Type B pancreatic cell (in vitro differentiated cells): ENCODE measurements around the gene SLC35F2. TPM values are rescaled to one million over a fixed set of nuclear protein-coding genes. Genes with fewer than 3 reads are reported as not detected.
"Not testable (repeated sequence)": the region's sequence is repeated elsewhere in the genome, so short reads cannot be mapped to it uniquely, and the experiment has no call there.

Source experiments
- DNase-seq: peaks from one replicate; pipeline ENCODE4 v3.0.0; 2021; ENCODE audit warnings: mixed read lengths; ENCODE audit not compliant: unreplicated experiment; ENCODE audit errors: extremely low spot score
- H3K27ac Mint-ChIP-seq: 2 replicates; pipeline ENCODE4 v1.8.0; 2021; ENCODE audit warnings: mild to moderate bottlenecking, mixed read lengths
- H3K27me3 Mint-ChIP-seq: 2 replicates; pipeline ENCODE4 v1.8.0; 2021; ENCODE audit warnings: mixed read lengths
- H3K36me3 Mint-ChIP-seq: 2 replicates; pipeline ENCODE4 v1.8.0; 2021; ENCODE audit warnings: mixed read lengths
- H3K4me1 Mint-ChIP-seq: one replicate; pipeline ENCODE4 v1.8.0; 2021; ENCODE audit warnings: mixed read lengths; ENCODE audit not compliant: unreplicated experiment
- H3K4me3 Mint-ChIP-seq: 2 replicates; pipeline ENCODE4 v1.8.0; 2021; ENCODE audit warnings: mild to moderate bottlenecking, mixed read lengths
- H3K9me3 Mint-ChIP-seq: 2 replicates; pipeline ENCODE4 v1.8.0; 2021; ENCODE audit warnings: mixed read lengths
- long read RNA-seq: library from polyadenylated mRNA; unstranded; transcript quantifications from one replicate; pipeline ENCODE4 v2.0.0, GENCODE V29; 2020
- total RNA-seq: library from RNA; stranded (reverse); gene quantifications from 2 replicates; pipeline ENCODE4 v1.2.1, GENCODE V29; 2021; ENCODE audit warnings: low replicate concordance
- TF ChIP-seq, protein P1 (sequence below): fragments of 200-600 bp; sonication (generic); conservative IDR thresholded peaks from 2 replicates; pipeline ENCODE4 v1.5.0; 2021; ENCODE audit warnings: antibody characterized with exemption, mild to moderate bottlenecking

The SLC35F2 gene, protein sequence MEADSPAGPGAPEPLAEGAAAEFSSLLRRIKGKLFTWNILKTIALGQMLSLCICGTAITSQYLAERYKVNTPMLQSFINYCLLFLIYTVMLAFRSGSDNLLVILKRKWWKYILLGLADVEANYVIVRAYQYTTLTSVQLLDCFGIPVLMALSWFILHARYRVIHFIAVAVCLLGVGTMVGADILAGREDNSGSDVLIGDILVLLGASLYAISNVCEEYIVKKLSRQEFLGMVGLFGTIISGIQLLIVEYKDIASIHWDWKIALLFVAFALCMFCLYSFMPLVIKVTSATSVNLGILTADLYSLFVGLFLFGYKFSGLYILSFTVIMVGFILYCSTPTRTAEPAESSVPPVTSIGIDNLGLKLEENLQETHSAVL
- 9.5 and 22.0 TPM in 2 replicates for total RNA-seq
- long read RNA-seq, transcript SLC35F2-204 (8 exons, 3,170 nt), result major isoform, 26 of 50 reads
- long read RNA-seq, partial matches to known transcripts, result 14 of 50 reads
- long read RNA-seq, other reads (novel, unspliced or antisense), result 5 of 50 reads

DNA sequence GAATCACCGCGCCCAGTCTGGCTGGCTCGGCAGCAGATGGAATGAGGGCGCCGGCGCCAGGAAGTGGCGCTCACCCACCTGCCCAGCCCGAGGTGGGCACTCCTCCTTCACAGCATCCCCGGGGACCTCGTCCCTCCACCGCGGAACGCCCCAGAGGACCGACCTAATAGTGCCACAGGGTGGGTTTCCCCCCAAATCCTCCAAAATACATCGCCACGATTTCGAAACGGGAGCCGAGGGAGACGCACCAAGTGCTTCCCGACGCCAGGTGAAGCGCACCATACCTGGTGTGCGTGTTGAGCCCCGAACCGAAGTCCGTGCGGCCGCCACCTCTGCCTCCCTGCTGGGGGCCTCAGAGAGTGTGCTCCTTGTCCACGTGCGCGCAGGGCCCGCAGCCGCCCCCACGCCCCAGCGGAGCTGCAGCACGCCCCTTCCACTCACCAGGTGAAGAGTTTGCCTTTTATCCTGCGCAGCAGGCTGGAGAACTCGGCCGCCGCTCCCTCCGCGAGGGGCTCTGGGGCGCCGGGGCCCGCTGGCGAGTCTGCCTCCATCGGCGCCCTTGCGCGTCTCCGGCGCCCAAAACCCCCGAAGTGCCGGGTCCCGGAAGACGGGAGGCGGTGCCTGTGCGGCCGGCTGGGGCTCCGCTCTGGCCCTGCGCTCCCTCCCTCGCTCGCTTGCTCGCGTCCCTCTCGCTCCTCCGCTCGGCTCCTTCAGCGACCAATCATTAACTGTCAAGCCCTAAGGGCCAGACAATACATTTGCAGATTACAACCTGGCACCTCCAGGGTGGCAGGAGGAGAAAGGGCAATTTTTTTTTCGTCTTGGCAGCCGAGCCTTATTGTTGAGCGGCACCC, at the start of gene SLC35F2:
Gene SLC35F2 (minus strand): TSS at position 571 of the 854 bp plus-strand sequence. CDS start 20 bp downstream, at position 551.
- Mint-ChIP-seq H3K36me3 (no peaks in the 10 kb centered on the region), H3K4me3 (peak within 1 kb of the TSS; percentile 96), H3K27ac (peak within 1 kb of the TSS; percentile 93), H3K27me3 (peaks cover 47% of the 10 kb centered on the region), H3K4me1 (peaks cover 6% of the 10 kb centered on the region), H3K9me3 (no peaks in the 10 kb centered on the region)
- peak; percentile 71 for DNase-seq
- TF ChIP-seq, protein P1, sequence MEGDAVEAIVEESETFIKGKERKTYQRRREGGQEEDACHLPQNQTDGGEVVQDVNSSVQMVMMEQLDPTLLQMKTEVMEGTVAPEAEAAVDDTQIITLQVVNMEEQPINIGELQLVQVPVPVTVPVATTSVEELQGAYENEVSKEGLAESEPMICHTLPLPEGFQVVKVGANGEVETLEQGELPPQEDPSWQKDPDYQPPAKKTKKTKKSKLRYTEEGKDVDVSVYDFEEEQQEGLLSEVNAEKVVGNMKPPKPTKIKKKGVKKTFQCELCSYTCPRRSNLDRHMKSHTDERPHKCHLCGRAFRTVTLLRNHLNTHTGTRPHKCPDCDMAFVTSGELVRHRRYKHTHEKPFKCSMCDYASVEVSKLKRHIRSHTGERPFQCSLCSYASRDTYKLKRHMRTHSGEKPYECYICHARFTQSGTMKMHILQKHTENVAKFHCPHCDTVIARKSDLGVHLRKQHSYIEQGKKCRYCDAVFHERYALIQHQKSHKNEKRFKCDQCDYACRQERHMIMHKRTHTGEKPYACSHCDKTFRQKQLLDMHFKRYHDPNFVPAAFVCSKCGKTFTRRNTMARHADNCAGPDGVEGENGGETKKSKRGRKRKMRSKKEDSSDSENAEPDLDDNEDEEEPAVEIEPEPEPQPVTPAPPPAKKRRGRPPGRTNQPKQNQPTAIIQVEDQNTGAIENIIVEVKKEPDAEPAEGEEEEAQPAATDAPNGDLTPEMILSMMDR, result no peak

DNA sequence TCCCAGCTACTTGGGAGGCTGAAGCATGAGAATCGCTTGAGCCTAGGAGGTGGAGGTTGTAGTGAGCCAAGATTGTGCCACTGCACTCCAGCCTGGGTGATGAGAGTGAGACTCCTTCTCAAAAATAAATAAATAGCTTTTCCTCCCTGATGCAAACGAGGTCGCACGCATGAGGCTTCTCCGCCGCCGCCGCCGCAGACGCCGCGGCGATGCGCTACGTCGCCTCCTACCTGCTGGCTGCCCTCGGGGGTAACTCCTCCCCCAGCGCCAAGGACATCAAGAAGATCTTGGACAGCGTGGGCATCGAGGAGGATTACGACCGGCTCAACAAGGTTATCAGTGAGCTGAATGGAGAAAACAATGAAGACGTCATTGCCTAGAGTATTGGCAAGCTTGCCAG, 49.6 kb upstream of the SLC35F2 start:
- Mint-ChIP-seq H3K36me3 (no peaks in the 10 kb centered on the region), H3K4me3 (no peak overlapping the region), H3K27me3 (peaks cover 2% of the 10 kb centered on the region), H3K9me3 (no peaks in the 10 kb centered on the region), H3K27ac (no peak overlapping the region), H3K4me1 (no peaks in the 10 kb centered on the region)
- TF ChIP-seq, protein P1, result no peak
- no peak for DNase-seq

DNA sequence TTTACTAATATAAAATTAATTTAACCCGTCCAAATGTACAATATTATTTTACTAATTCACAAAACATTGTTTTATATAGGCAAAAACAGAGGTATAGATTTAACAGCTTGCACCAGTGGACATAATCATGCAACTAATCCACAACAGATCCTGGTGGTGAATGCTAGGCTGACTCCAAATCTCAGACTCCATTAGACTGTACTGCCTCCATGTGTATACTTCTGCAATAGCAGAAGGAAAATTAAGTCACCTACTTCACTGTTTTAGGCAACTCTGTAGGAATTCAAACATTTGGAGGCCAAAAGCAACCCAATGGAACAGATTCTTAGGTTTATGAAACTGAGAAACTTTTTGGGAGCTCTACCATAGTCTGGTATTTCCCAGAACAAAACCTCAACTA, 39.7 kb upstream of the SLC35F2 start:
- no peaks in the 10 kb centered on the region for H3K9me3 Mint-ChIP-seq
- H3K4me3 Mint-ChIP-seq, result no peak overlapping the region
- TF ChIP-seq, protein P1, result peak; percentile 56
- H3K36me3 Mint-ChIP-seq, result no peaks in the 10 kb centered on the region
- H3K27me3 Mint-ChIP-seq, result peaks cover 5% of the 10 kb centered on the region
- no peaks in the 10 kb centered on the region for H3K4me1 Mint-ChIP-seq
- H3K27ac Mint-ChIP-seq, result no peak overlapping the region
- DNase-seq, result no peak

DNA sequence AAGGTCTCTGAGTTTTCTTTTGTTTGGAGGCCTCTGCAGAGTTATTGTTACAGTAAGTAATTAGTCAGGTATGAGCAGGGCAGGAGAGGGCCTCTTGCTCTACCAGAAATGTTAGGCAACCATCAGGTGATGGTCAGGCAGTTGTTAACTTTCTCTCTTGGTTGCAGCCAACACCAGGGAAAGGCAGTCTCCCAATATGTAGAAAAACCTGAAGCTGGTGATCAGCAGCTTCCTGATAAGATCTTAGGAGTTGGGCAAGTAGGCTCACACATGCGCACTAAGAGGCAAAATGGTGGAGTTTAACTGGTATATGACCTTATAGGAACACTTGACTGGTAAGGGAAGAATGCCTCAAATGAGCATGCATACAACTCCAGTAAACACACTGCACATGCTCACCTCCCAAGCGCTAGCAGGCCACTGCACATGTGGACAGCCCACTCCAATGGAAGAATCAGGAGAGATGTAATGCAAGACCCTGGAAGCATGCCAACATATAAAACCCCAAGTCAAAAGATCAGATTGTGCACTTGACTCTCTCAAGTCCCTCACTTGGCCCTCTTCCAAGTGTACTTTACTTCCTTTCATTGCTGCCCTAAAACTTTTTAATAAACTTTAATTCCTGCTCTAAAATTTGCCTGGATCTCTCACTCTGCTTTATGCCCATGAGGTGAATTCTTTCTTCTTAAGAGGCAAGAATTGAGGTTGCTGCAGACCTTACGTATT, 23.7 kb upstream of the SLC35F2 start:
- TF ChIP-seq, protein P1, result no peak
- Mint-ChIP-seq H3K9me3 (peaks cover 3% of the 10 kb centered on the region), H3K27ac (no peak overlapping the region), H3K4me1 (no peaks in the 10 kb centered on the region), H3K27me3 (no peaks in the 10 kb centered on the region), H3K36me3 (no peaks in the 10 kb centered on the region), H3K4me3 (no peak overlapping the region)
- DNase-seq, result no peak

DNA sequence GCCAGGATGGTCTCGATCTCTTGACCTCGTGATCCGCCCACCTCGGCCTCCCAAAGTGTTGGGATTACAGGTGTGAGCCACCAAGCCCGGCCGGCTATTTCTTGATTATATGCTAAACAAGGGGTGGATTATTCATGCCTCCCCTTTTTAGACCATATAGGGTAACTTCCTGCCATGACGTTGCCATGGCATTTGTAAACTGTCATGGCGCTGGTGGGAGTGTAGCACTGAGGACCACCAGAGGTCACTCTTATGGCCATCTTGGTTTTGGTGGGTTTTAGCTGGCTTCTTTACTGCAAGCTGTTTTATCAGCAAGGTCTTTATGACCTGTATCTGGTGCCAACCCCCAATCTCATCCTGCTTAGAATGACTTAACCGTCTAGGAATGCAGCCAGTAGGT, 22.9 kb upstream of the SLC35F2 start:
- not testable (repeated sequence) for H3K4me1 Mint-ChIP-seq, DNase-seq, H3K4me3 Mint-ChIP-seq, H3K27ac Mint-ChIP-seq, H3K36me3 Mint-ChIP-seq, H3K9me3 Mint-ChIP-seq, H3K27me3 Mint-ChIP-seq
